ENCODE results near the gene MRPS11.

The MRPS11 gene

DNA sequence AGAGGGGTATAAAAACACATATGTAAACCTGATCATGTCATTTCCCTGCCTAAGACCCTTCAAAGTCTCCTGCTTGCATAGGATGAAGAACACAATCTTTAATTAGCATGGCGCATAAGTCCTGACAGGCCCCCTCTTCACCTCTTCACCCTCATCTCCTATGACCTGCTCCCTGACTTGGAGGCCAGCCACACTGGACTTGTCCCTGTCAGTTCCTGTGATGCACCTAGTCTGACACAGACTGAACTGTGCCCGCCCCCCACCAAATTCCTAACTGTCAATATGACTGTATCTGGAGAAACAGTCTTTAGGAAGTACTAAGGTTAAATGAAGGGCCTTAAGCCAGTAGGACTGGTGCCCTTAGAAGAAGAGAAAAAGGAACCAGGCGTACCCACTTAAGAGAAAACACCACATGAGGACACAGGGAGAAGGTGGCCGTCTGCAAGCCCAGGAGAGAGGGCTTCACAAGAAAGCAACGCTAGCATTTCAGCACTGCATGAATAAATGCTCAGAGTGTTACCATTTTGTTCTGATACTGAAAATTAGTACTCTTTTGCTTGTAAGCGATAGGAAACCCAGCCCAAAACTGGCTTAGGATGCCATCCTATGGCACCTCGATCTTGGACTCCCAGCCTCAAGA is 34.3 kb upstream of the MRPS11 start:
- TF ChIP-seq FOXP2 (optimal IDR thresholded peaks at IDR 0.05; ENCODE audit: borderline replicate concordance, extremely low read depth, extremely low read length, insufficient read depth) (no peak), SIN3A (IDR thresholded peaks at IDR 0.05; ENCODE audit: borderline replicate concordance, insufficient read depth, low read length) (no peak), TAF1 (IDR thresholded peaks at IDR 0.05; ENCODE audit: borderline replicate concordance, insufficient read depth, low read length) (no peak), POLR2AphosphoS5 (IDR thresholded peaks at IDR 0.05; ENCODE audit: low read depth, low read length) (no peak)
- TF ChIP-seq, protein P1, sequence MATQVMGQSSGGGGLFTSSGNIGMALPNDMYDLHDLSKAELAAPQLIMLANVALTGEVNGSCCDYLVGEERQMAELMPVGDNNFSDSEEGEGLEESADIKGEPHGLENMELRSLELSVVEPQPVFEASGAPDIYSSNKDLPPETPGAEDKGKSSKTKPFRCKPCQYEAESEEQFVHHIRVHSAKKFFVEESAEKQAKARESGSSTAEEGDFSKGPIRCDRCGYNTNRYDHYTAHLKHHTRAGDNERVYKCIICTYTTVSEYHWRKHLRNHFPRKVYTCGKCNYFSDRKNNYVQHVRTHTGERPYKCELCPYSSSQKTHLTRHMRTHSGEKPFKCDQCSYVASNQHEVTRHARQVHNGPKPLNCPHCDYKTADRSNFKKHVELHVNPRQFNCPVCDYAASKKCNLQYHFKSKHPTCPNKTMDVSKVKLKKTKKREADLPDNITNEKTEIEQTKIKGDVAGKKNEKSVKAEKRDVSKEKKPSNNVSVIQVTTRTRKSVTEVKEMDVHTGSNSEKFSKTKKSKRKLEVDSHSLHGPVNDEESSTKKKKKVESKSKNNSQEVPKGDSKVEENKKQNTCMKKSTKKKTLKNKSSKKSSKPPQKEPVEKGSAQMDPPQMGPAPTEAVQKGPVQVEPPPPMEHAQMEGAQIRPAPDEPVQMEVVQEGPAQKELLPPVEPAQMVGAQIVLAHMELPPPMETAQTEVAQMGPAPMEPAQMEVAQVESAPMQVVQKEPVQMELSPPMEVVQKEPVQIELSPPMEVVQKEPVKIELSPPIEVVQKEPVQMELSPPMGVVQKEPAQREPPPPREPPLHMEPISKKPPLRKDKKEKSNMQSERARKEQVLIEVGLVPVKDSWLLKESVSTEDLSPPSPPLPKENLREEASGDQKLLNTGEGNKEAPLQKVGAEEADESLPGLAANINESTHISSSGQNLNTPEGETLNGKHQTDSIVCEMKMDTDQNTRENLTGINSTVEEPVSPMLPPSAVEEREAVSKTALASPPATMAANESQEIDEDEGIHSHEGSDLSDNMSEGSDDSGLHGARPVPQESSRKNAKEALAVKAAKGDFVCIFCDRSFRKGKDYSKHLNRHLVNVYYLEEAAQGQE (IDR thresholded peaks at IDR 0.05; ENCODE audit: insufficient read depth in 1 of 2, low read depth in 2 of 2, low read length in 2 of 2), result no peak

DNA sequence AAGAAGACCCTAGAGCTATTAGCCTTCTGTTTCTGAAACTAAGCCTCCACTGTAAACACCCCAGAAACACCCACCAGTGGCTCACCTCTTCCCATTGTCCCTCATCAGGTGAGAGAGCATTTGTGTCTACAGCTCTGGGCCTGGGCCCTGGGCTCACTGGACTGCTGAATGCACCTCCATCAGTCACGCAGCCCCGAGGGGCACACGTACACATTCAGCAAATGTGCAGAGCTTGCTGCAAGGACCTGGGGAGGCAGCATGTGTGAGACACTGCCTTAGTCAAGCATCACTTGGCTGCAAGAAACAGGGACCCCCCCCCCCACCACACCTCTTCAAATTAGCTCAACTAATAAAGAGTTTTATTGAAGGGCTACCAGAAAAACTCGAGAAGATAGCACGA is 29.3 kb upstream of the MRPS11 start:
- TF ChIP-seq TAF1 (IDR thresholded peaks at IDR 0.05; ENCODE audit: borderline replicate concordance, insufficient read depth, low read length), result no peak
- no peak for TF ChIP-seq SIN3A (IDR thresholded peaks at IDR 0.05; ENCODE audit: borderline replicate concordance, insufficient read depth, low read length)
- no peak for TF ChIP-seq POLR2AphosphoS5 (IDR thresholded peaks at IDR 0.05; ENCODE audit: low read depth, low read length)
- TF ChIP-seq FOXP2 (optimal IDR thresholded peaks at IDR 0.05; ENCODE audit: borderline replicate concordance, extremely low read depth, extremely low read length, insufficient read depth), result no peak
- TF ChIP-seq, protein P1 (IDR thresholded peaks at IDR 0.05; ENCODE audit: insufficient read depth in 1 of 2, low read depth in 2 of 2, low read length in 2 of 2), result no peak

DNA sequence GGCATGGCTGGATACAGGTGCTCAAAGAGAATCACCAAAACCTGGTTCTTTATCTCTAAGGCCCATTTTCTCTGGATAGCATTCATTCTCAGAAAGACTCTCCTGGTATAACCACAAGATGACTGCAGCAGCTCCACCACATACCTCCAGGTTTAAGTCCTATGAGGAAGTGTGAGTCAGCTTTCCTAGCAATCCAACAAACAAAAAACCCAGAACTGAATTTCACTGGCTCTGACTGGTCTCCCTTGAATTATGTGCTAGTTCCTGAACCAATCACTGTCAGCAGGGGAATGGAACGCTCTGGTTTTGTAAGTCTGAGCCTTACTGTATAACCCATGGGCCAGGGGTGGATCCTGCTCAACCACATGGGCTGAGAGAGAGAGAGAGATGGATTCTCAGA is 27.5 kb upstream of the MRPS11 start:
- TF ChIP-seq POLR2AphosphoS5 (IDR thresholded peaks at IDR 0.05; ENCODE audit: low read depth, low read length), result no peak
- no peak for TF ChIP-seq FOXP2 (optimal IDR thresholded peaks at IDR 0.05; ENCODE audit: borderline replicate concordance, extremely low read depth, extremely low read length, insufficient read depth)
- TF ChIP-seq, protein P1 (IDR thresholded peaks at IDR 0.05; ENCODE audit: insufficient read depth in 1 of 2, low read depth in 2 of 2, low read length in 2 of 2), result no peak

DNA sequence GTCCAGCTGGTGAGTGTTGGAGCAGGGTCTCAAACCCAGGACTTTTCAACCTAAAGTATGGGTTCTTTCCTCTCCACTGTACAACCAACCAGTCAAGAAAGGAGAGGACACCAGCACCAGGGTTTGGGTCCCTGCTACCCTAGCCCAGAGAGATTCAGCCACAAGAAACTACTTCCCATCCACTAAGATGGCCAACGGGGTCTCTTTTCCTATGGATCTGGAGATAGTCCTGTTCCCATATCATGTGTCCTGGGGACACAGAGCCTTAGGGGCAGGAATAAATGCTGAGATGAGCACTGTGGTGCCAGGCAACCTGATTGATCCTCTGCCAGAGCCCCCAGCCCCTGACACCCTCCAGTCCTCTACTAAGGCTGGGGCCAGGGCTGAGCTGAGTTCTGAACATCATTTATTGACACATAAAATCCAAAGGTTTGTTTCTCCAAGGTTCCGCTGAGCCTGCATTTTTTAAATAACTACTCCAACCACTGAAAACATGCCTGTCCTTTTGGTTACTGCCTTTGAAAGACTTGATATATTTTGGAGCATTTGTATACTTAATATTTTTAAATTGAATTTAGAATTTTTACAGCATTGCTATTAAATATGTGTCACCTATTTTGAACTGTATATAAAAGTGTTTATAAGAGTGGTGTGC is 26.3 kb upstream of the MRPS11 start:
- TF ChIP-seq TAF1 (IDR thresholded peaks at IDR 0.05; ENCODE audit: borderline replicate concordance, insufficient read depth, low read length) (no peak), SIN3A (IDR thresholded peaks at IDR 0.05; ENCODE audit: borderline replicate concordance, insufficient read depth, low read length) (no peak), FOXP2 (optimal IDR thresholded peaks at IDR 0.05; ENCODE audit: borderline replicate concordance, extremely low read depth, extremely low read length, insufficient read depth) (no peak), POLR2AphosphoS5 (IDR thresholded peaks at IDR 0.05; ENCODE audit: low read depth, low read length) (no peak)
- TF ChIP-seq, protein P1 (IDR thresholded peaks at IDR 0.05; ENCODE audit: insufficient read depth in 1 of 2, low read depth in 2 of 2, low read length in 2 of 2), result no peak
